Right lobe of liver (tissue), 4 donors: ENCODE data around the gene ZNF451.

Experiments used
- POLR2A ChIP-seq: fragments of 450-650 bp; IDR thresholded peaks from one replicate; pipeline ENCODE4 v1.6.1; 2017; ENCODE audit warnings: antibody characterized with exemption, mild to moderate bottlenecking
- TF ChIP-seq, protein P1 (sequence below), 4 donors: fragments of 200-600 bp in 3 of 4; fragments of 450-650 bp in 1 of 4; IDR thresholded peaks; one replicate each; pipeline versions ENCODE4 v1.5.1 to v1.8.0; 2016 to 2022; ENCODE audit warnings: antibody characterized with exemption in 4 of 4, mild to moderate bottlenecking in 2 of 4
- donor health status: DM: no; HTN: no; CAD: no.
- donor health status: DM: no; HTN: no; CAD: no.
- donor health status: DM: no; HTN: yes; CAD: no.

DNA sequence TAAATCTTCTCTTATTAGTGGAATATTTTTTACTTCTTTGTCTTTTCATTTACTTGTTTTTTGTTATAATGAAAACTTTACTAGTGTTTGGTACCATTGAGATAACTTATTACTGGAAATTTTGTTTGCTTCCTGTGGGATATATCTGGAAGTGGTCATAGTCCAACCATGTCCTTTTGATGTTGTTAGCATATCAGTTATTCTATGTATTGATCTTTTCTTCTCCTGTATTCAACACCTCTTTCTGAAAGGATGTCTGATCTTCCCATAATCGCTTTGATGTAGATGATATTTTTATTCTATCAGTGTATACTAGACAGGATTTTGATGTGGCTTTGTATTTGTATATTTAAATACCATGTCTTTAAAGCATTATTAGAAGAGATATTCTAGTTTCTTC, 17.0 kb downstream of the ZNF451 start:
- TF ChIP-seq, protein P1, sequence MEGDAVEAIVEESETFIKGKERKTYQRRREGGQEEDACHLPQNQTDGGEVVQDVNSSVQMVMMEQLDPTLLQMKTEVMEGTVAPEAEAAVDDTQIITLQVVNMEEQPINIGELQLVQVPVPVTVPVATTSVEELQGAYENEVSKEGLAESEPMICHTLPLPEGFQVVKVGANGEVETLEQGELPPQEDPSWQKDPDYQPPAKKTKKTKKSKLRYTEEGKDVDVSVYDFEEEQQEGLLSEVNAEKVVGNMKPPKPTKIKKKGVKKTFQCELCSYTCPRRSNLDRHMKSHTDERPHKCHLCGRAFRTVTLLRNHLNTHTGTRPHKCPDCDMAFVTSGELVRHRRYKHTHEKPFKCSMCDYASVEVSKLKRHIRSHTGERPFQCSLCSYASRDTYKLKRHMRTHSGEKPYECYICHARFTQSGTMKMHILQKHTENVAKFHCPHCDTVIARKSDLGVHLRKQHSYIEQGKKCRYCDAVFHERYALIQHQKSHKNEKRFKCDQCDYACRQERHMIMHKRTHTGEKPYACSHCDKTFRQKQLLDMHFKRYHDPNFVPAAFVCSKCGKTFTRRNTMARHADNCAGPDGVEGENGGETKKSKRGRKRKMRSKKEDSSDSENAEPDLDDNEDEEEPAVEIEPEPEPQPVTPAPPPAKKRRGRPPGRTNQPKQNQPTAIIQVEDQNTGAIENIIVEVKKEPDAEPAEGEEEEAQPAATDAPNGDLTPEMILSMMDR (IDR thresholded peaks at IDR 0.05): no peak
- no peak for TF ChIP-seq POLR2A
